Measurements from ENCODE around the gene ADNP2.
A peak's percentile ranks its signal among the peaks of the same experiment; 100 is the strongest.

Gene ADNP2

GRCh38 chr18:80173060-80173459 is 64.0 kb downstream of the ADNP2 start:
- no peak for DNase-seq

- DNase-seq: no peak
Measured at GRCh38 chr18:80175451-80176204, 66.6 kb downstream of the ADNP2 start.

GRCh38 chr18:80176334-80177073 is 67.4 kb downstream of the ADNP2 start:
- DNase-seq: peak; percentile 21

- no peak for DNase-seq
Measured at GRCh38 chr18:80177128-80177527, 68.1 kb downstream of the ADNP2 start.

- DNase-seq: no peak
Measured at GRCh38 chr18:80178935-80179818, 70.1 kb downstream of the ADNP2 start.

GRCh38 chr18:80179857-80180558 is 70.9 kb downstream of the ADNP2 start:
- no peak for DNase-seq

- DNase-seq: no peak
Measured at GRCh38 chr18:80180778-80181564, 71.9 kb downstream of the ADNP2 start.

- no peak for DNase-seq
Measured at GRCh38 chr18:80181642-80182461, 72.8 kb downstream of the ADNP2 start.

GRCh38 chr18:80182855-80183254 is 73.8 kb downstream of the ADNP2 start:
- no peak for DNase-seq

- DNase-seq: no peak
Measured at GRCh38 chr18:80183273-80184050, 74.4 kb downstream of the ADNP2 start.

- no peak for DNase-seq
Measured at GRCh38 chr18:80184243-80184772, 75.2 kb downstream of the ADNP2 start.

GRCh38 chr18:80185545-80185944 is 76.5 kb downstream of the ADNP2 start:
- no peak for DNase-seq

- DNase-seq: no peak
Measured at GRCh38 chr18:80187956-80188642, 79.0 kb downstream of the ADNP2 start.

- DNase-seq: no peak
Measured at GRCh38 chr18:80188643-80189530, 79.8 kb downstream of the ADNP2 start.

GRCh38 chr18:80189531-80189865 is 80.4 kb downstream of the ADNP2 start:
- DNase-seq: no peak
